HG03565 (cell line): ENCODE results near the gene ANO10.
"Not testable (repeated sequence)": the region's sequence is repeated elsewhere in the genome, so short reads cannot be mapped to it uniquely, and the experiment has no call there.

Experiments used
- ATAC-seq: cut with Tn5 transposase; IDR thresholded peaks from one replicate; pipeline ENCODE4 v1.9.1; 2021; ENCODE audit warnings: mild to moderate bottlenecking, moderate library complexity; ENCODE audit not compliant: unreplicated experiment

The ANO10 gene

DNA sequence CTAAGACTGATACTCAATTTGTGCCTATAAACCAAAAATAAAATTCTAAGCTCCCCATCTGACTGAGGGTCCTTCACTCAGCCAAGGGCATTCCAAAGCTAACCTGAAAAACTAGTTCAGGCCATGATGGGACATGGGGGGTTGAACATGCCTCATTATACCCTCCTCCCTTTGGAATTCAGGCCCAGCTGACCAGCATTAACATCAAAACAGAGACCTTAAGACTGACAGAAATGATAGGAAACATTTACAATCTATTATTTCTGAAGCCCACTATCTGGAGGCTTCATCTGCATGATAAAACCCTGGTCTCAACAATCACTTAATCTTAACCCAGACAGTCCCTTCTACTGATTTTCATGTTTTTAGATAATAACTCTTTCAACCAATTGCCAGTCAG, 140.4 kb downstream of the ANO10 start:
- no peak for ATAC-seq

DNA sequence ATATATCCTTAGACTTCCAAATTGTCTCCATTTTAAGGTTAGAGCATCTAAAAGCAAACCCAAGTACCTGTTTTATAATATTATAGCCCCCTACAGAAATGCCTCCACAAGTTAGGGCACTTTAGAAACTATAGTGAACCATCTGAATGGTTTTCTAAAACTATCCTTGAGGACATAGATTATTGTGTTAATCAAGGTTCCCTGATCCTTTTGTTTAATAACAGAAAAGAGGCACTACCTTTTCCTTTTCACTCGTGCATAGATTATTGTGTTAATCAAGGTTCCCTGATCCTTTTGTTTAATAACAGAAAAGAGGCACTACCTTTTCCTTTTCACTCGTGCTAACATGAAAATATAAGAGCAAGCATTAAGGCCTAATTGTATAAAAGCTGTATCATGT, 143.0 kb downstream of the ANO10 start:
- ATAC-seq: not testable (repeated sequence)

DNA sequence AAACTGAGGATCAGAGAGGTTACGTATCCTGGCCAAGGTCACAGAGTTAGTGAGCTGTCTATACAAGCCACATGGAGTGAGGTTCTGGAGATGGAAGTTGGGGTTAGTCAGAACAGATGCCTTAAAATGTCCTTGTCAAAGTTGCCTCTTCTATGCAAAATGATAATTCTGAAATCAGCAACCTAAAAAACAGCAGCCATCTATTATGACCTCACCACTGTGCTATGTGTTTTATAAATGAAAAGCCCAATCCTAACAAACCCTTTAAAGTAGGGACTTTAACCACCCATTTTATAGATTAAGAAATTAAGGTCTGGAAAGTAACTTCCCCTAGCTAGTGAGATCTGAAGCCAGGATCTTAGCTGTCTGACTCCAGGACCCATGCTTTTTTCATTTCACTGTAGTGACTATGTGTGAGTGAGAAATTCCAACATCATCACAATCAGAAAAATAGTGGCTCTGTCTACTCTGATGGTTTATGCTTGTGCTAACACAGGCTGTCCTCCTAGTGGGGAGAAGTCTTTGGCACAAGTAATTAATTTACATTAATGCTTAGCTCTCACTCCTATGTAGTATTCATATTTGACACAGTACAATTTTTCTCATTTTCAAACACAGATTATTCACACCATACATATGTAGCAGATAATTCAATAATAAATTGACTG, 143.6 kb downstream of the ANO10 start:
- no peak for ATAC-seq

DNA sequence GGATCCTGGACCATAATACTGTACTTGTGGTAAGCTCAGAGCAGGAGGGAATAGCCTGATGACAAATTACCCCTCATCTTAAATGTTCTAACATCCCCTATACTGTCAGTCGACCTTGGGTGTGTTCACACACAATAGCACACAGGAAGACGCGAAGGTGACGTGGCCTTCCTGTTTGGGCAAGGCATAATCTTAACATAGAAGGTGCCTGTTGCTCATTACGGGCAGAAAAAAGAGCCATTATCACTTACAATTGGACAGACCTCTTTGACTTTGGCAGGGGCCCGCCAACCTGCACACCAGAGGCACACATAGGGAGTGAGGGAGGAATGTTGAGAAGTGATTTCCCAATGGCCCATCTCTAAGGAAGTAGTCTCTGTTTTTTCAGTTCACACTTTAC, 144.2 kb downstream of the ANO10 start:
- no peak for ATAC-seq

DNA sequence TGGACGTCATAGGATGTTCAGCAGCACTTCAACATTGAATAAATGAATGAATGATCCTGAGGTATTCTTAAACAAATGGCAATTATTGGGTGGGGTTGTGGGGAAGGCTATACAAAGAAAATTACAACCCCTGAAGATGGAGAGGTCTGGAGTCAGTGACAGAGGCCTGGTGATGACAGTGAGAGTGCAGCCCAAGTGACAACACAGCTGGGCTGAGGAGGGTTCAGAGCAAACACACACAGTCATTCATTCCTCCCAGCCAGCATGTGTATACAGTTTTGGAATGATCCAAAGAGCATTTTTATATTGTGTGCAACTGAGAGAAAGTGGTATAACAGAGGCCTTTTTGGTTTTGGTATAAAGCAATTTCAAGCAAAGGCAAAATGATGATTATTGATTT, 148.1 kb downstream of the ANO10 start:
- ATAC-seq: no peak

DNA sequence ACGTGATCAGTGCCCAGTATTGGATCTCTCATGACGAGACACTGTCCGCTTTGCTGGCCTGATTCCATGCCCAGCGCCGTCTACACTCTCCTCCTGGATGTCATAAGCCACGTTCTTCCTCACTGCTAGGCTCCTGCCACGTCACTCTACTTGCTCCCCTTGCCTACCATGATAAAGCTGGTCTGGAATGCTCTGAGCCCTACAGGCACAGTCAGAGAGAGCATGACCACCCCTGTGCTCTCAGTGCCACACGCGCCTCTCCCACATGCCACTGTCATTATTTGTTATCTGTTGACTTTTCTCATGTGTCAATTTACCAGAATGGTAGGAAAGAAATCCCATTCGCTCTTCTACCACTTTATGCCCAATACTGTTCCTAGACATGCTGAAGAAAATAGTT, 148.6 kb downstream of the ANO10 start:
- ATAC-seq: no peak

DNA sequence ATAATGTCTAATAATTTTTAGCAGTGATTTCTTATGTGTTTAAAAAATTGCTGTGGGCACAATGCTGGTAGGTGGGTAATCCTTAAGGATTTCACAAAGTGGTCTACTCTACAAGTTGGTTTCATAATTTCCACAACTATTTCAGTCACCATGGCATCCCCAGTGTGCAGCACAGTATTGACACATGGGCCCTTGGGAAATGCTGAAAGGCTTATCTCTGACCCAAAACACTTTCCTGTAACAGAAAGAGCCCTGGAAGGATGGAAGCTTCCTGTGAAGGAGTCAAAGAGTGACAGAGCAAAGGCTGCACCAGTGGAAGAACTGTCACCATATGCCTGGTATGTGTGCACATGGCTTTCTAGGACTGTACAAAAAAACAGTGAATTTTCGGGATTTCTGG, 153.7 kb downstream of the ANO10 start:
- no peak for ATAC-seq

DNA sequence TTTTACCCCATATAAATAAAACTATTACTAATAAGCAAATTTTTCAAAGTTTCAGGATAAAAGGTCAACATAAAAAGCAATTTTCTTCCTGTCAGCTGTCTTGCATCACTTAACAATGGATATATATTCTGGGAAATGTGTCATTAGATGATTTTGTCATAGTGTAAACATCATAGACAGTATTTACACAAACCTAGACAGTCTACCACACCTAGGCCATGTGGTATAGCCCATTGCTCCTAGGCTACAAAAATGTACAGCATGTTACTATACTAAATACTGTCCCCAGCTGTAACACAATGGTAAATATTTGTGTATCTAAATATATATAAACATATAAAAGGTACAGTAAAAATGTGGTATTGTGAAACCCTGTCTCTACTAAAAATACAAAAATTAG, 156.7 kb downstream of the ANO10 start:
- no peak for ATAC-seq

DNA sequence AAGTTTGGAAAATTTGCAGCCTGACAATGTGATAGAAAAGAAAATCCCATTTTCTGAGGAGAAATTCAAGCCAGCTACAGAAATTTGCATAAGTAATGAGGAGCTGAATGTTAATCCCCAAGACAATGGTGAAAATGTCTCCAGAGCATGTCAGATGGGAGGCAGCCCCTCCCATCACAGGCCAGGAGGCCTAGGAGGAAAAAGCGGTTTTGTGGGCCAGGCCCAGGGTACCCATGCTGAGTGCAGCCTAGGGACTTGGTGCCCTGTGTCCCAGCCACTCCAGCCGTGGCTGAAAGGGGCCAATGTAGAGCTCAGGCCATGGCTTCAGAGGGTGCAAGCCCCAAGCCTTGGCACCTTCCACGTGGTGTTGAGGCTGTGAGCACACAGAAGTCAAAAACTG, 159.2 kb downstream of the ANO10 start:
- not testable (repeated sequence) for ATAC-seq

DNA sequence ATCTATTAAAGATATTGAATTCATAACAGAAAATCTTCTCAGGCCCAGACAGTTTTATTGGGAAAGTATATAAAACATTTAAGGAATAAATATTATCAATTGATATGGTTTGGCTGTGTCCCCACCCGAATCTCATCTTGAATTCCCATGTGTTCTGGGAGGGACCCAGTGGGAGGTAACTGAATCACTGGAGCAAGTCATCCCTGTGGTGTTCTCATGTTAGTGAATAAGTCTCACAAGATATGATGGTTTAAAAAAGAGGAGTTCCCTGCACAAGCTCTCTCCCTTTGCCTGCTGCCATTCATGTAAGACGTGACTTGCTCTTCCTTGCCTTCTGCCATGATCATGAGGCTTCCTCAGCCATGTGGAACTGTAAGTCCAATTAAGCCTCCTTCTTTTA, 160.5 kb downstream of the ANO10 start:
- ATAC-seq: no peak

DNA sequence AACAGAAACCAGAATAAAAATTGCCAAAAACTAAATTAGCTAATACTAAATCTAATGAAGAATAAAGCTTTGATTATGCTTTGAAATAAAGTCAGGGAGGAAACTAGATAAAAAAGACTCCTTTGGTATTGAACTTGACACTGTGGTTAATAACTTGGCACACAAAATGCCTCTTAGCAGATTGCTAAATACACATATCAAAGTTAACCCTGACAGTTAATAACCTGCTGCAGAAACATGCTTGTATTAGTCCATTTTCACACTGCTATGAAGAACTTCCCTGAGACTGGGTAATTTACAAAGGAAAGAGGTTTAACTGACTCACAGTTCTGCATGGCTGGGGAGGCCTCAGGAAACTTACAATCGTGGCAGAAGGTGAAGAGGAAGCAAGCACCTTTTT, 164.8 kb downstream of the ANO10 start:
- ATAC-seq: not testable (repeated sequence)

DNA sequence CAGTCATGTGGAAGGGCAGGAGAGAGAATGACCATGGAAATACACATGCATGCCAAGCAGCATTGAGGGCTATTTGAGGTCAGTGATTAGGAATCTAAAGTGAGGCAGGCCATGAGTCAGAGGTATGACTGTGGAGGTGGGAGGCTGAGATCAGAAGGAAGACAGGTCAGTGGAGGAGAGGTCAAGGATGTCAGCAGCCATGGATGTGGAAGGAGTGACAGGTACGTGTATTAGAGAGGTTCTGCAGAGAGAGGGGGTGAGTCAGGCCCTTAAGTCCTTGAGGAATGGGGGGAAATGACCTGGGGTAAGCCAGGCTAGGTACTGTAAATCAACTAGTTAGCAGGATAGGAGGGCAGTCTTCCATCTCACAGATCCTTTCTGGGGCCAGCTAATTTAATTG, 166.6 kb downstream of the ANO10 start:
- ATAC-seq: no peak

DNA sequence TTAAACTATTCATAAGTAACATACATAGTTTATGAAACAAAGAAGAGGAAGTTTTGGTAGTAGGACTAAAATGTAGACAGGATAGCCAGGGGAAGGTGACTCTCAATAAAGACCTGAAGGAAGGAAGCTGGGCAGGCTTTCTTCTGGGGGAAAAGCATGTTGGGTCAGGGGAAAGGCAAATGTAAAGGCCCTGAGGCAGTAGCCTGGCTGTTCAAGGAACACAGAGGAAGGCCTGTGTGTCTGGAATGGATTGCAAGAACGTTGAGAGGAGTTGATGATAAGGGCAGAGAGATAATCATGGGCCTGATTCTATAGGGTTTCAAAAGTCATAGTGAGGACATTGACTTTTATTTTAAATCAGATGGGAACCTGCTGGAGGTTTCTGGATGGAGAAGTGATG, 167.8 kb downstream of the ANO10 start:
- ATAC-seq: no peak

DNA sequence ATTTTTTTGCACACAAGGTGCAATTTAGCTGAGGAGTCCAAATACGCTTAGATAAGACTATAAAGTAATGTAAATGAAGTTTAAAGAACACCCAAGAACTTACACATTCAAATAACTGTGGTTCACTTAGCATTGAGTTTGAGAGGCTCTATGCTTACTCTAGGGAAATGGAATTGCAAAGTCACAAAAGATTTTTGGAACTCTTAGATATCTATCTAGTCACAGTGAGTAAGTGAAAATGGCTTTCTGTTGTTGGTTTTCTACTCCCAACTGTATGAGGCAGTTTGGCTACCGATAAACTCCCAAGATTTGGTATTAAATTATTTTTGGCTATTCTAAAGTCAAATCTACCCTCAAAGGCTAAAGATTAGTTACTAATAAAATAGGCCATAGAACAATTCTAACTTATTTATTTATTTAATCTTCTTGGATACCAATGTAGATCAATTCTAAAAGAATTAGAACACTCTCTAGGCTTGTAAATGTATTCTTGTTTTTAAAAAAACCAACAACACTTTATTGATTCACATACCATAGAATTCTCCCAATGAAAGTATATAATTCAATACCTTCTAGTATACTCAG, 170.0 kb downstream of the ANO10 start:
- ATAC-seq: no peak

DNA sequence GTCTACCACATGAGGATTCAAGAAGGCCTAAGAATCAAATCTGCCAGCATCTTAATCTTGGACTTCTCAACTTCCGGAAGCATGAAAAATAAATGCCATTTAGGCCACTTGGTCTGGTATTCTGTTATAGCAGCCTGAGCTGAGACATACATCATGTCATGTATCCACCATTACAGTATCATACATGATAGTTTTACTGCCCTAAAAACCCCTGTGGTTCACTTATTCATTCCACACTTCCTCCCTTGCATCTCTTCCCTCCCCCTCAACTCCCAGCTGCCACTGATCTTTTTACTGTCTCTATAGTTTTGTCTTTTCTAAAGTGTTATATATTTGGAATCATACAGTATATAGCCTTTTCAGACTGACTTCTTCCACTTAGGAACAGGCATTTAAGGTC, 173.7 kb downstream of the ANO10 start:
- no peak for ATAC-seq

DNA sequence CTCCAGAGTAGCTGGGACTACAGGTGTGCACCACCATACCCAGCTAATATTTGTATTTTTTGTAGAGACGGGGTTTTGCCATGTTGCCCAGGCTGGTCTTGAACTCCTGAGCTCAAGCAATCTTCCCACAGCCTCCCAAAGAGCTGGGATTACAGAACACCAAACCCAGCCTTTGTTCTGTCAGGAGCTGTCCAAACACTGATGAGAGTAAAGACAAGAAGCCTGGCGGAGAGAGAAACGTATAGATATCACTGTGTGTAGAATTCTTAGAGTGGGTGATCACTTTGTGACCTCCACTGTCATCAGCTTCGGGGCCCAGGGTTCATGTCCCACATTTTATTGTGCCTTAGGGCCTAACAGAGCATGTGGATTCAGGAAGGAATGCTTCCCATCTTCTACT, 176.0 kb downstream of the ANO10 start:
- ATAC-seq: no peak

DNA sequence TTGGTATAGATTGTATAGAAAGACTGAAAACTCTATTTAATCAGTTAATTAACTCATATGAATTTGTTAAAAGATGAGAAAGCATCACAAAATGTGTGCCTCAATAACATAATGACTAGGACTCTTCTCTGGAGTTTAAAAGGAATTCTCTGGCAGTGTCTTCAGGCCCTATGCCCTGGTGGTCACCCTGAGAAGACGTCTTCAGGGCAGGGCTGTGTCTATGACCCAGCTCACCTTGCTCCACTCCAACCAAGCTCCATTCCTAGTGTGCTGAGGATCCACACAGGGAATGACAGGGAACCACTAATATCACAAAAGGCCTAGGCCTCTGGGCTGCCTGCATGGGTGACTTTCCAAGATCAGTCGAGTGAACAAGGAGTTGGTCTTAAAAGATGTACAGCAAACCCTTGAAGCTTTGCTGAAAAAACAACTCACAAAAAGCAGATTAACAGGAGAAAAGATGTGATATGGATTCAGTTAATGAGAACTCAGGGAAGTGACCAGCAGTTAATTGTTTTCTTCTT, 178.9 kb downstream of the ANO10 start:
- ATAC-seq: no peak

DNA sequence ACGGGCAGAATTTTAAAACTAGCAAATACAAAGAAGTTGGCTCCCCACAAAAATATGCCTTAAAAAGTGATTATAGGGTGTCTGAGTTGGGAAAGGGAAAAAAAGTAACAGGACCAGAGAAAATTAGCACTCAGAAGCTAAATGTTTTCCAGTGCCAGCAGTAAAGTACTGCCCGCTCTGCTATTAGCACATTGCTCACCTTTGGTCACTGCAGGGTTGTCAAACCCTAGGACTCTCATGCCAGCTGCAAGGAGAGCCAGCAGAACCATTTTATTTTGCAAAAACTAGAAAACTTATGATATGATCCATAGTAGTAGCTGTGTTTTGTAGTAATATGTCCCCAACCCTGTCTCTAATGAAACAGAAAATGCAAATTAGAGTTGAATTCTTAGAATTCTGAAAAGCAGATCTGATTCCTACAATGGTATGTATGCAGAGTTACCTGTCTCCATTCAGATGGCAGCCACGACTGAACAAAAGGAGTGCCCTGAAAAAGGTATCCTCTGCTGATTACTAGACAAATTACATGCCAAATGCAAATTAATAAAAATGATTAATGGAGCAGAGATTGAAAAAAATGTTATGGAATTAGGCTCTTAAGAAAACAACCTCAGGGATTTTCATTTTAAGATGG, 185.2 kb downstream of the ANO10 start:
- ATAC-seq: no peak

DNA sequence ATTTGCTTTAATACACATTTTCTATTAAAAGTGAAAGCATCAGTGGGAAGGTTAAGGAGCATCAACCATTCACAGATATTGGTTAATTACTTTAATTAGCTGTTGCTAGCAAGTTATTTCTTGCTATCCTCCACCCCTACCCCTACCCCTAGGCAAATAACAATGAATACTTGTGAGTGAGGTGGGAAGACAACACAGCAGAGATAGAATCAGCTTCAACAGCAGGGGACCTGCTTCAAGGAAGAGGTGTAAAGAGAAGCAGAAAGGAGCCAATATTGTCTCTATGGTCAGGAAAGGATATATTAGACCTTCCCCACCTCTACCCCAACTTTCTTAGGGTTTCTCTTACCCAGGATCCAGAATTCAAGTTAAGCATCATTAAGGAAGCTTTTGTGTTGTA, 186.1 kb downstream of the ANO10 start:
- ATAC-seq: no peak

DNA sequence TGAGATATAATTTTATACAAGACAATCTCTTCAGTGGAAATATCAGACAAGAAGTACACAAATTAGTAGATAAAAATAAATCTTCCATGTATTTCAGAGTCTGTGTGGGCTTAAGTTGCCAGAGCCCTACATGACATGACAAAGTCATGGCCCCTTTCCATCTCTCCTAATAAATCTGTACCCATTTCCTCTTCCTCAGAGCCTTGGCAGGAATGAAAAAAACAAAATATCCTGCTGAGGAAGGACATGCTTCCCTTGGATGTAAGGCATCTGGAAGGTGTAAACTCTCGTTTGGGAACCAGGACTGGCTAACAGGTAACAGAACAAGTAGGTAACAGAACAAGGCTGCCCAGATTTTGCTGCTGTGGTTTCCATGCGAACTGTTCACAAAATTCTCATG, 187.4 kb downstream of the ANO10 start:
- ATAC-seq: no peak

DNA sequence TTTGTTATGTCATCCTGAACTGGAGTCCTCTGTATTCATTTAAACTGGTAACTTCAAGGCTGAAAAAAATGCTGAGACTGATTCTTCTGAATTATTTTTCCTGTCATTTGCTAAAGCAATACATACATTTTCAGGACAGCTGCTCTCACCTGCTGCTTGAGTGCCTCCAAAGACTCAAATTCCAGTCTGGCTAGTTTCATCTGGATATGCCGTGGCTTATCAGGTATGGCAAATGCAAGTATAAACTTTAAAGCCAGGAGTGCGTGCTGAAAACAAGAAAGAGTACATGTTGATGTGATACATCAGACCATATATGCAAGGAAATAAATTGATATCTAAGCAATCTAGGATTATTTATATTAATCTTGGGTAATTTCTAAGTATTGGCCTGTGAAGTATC, 189.3 kb downstream of the ANO10 start:
- ATAC-seq: no peak

DNA sequence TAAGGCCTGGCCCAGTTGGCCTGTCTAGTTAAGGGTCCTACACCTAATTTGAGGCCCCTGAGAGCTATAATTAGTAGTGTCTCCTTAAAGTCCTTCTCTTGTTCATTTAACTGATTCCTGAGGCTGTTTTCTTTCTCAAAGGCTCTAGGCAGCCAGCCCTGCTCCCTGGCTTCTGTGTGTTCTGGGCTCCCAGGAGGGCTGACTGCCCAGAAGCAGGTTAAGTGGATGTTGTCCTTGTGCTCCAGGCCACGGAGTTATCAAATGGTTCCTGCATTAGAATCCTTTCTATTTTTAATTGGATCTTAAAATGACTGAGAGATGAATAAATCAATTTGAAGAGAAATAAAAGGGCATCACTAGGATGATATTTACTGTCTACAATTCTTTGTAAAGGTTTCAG, 195.4 kb downstream of the ANO10 start:
- ATAC-seq: no peak
